ENCODE measurements around the gene ACOD1.

GRCh38 chr13:76992548-76993001, 44.3 kb downstream of the ACOD1 start:
- TF ChIP-seq EZH2phosphoT487 (IDR thresholded peaks at IDR 0.05; ENCODE audit: borderline replicate concordance, low read length) (no peak), CTCF (conservative IDR thresholded peaks at IDR 0.05; ENCODE audit: low read depth, low read length) (no peak)
